A549 (cell line): ENCODE results near the gene TMEM91. TPM values are rescaled to one million over a fixed set of nuclear protein-coding genes. Genes with fewer than 3 reads are reported as not detected.

Experiments used
- ATAC-seq, 2 experiments: fragments of 200-7000 bp in 1 of 2; fragments of >200 bp in 1 of 2; cut with Nextera tagmentation in 1 of 2; cut with Tn5 transposase in 1 of 2; 3 replicates each; pipeline versions ENCODE4 v1.8.0 to v1.9.1; 2018 to 2020; ENCODE audit warnings: mild to moderate bottlenecking in 1 of 2, moderate library complexity in 1 of 2
- CTCF ChIA-PET: fragments of 300-600 bp; sonication (Branson Sonifier 250); formaldehyde crosslinking; extraction: SDS; loops from one replicate; lab custom pipeline; 2021; ENCODE audit warnings: antibody characterized with exemption, inconsistent platforms; lab: Yijun Ruan, JAX
- POLR2A ChIA-PET: fragments of 350-600 bp; formaldehyde crosslinking; extraction: SDS; loops from one replicate; lab custom pipeline; 2021; ENCODE audit warnings: antibody characterized with exemption, inconsistent platforms; lab: Yijun Ruan, JAX
- DNase-seq, 2 experiments: peaks; one replicate each; pipeline versions ENCODE4 v3.0.0 to v3.0.0-alpha.2; 2011 to 2016; ENCODE audit warnings: low read depth in 1 of 2, low spot score in 1 of 2
- FAIRE-seq: peaks from 2 replicates; lab custom pipeline; 2011; peaks lifted over from hg19 to GRCh38; lab: Jason Lieb, UNC
- H3K27ac ChIP-seq, 2 experiments: fragments of >200 bp; sonication (Bioruptor Twin); formaldehyde crosslinking; 3 replicates each; pipeline ENCODE4 v1.5.1; 2016 to 2017
- H3K4me1 ChIP-seq: fragments of >200 bp; sonication (Bioruptor Twin); formaldehyde crosslinking; 3 replicates; pipeline ENCODE4 v1.6.1; 2016
- H3K4me2 ChIP-seq: fragments of >200 bp; sonication (Bioruptor Twin); formaldehyde crosslinking; 3 replicates; pipeline ENCODE4 v1.6.1; 2016
- H3K4me3 ChIP-seq: fragments of >200 bp; sonication (Bioruptor Twin); formaldehyde crosslinking; 3 replicates; pipeline ENCODE4 v1.5.1; 2016
- H3K9me3 ChIP-seq: fragments of >200 bp; sonication (Bioruptor Twin); formaldehyde crosslinking; 3 replicates; pipeline ENCODE4 v1.6.1; 2016
- ATOH8 ChIP-seq: fragments of 250-450 bp; sonication (Bioruptor Pico); IDR thresholded peaks from 2 replicates; pipeline ENCODE4 v1.5.0; 2020; ENCODE audit warnings: low read depth, mild to moderate bottlenecking, moderate library complexity
- BHLHE40 ChIP-seq: IDR thresholded peaks from 2 replicates; pipeline ENCODE4 v1.6.1; 2012; ENCODE audit warnings: low read depth, low read length, inconsistent platforms
- CBX2 ChIP-seq: fragments of 200-600 bp; sonication (generic); IDR thresholded peaks from 2 replicates; pipeline ENCODE4 v1.6.1; 2016; ENCODE audit warnings: low read depth, mild to moderate bottlenecking, borderline replicate concordance
- CTCF ChIP-seq: fragments of >200 bp; sonication (Bioruptor Twin); formaldehyde crosslinking; IDR thresholded peaks from 3 replicates; pipeline ENCODE4 v1.5.1; 2016
- E2F6 ChIP-seq: IDR thresholded peaks from 2 replicates; pipeline ENCODE4 v1.6.1; 2012; ENCODE audit warnings: low read depth, borderline replicate concordance
- EHMT2 ChIP-seq: fragments of 200-600 bp; sonication (generic); IDR thresholded peaks from 2 replicates; pipeline ENCODE4 v1.6.1; 2016; ENCODE audit warnings: antibody characterized with exemption, low read depth, mild to moderate bottlenecking, moderate library complexity
- ESRRA ChIP-seq: fragments of 150-350 bp; IDR thresholded peaks from 2 replicates; pipeline ENCODE4 v1.6.1; 2014; ENCODE audit warnings: mild to moderate bottlenecking, low read length, borderline replicate concordance
- HDAC2 ChIP-seq: fragments of 200-600 bp; sonication (generic); IDR thresholded peaks from 2 replicates; pipeline ENCODE4 v1.6.1; 2016
- JUNB ChIP-seq: fragments of >200 bp; sonication (Bioruptor Twin); formaldehyde crosslinking; IDR thresholded peaks from 2 replicates; pipeline ENCODE4 v1.6.1; 2016
- KDM1A ChIP-seq: fragments of 200-600 bp; sonication (generic); IDR thresholded peaks from 2 replicates; pipeline ENCODE4 v1.6.1; 2016; ENCODE audit warnings: low read depth, mild to moderate bottlenecking
- KDM5A ChIP-seq: fragments of 200-600 bp; sonication (generic); IDR thresholded peaks from 2 replicates; pipeline ENCODE4 v1.6.1; 2016; ENCODE audit warnings: antibody characterized with exemption, mild to moderate bottlenecking
- NFE2L2 ChIP-seq: fragments of 150-350 bp; conservative IDR thresholded peaks from 2 replicates; pipeline ENCODE4 v1.6.1; 2014; ENCODE audit warnings: low read length
- RNF2 ChIP-seq: fragments of 200-600 bp; sonication (generic); IDR thresholded peaks from 2 replicates; pipeline ENCODE4 v1.6.1; 2016; ENCODE audit warnings: low read depth, mild to moderate bottlenecking, antibody characterized with exemption, moderate library complexity, borderline replicate concordance
- SMC3 ChIP-seq: fragments of >200 bp; sonication (Bioruptor Twin); formaldehyde crosslinking; IDR thresholded peaks from 3 replicates; pipeline ENCODE4 v1.6.1; 2018; ENCODE audit warnings: inconsistent platforms
- SREBF2 ChIP-seq: fragments of 450-650 bp; IDR thresholded peaks from 2 replicates; pipeline ENCODE4 v1.6.1; 2014; ENCODE audit warnings: mild to moderate bottlenecking, moderate library complexity
- ZC3H11A ChIP-seq: fragments of 450-650 bp; IDR thresholded peaks from 2 replicates; pipeline ENCODE4 v1.6.1; 2014; ENCODE audit warnings: antibody characterized with exemption, mild to moderate bottlenecking
- ZSCAN20 ChIP-seq: fragments of 250-450 bp; sonication (Bioruptor Pico); IDR thresholded peaks from 2 replicates; pipeline ENCODE4 v1.8.0; 2022; ENCODE audit warnings: mild to moderate bottlenecking, moderate library complexity
- WGBS: methylation state at CpG from one replicate; pipeline ENCODE4 v1.1.6; 2017; ENCODE audit errors: missing lambda C conversion rate; 5-methylcytosine and 5-hydroxymethylcytosine counted together
- polyA plus RNA-seq, 4 experiments: library from polyadenylated mRNA; depleted of rRNA in 3 of 4; stranded (reverse); fragments of >200 nt; fragmentation: RNase III in 1 of 4; extraction: RNeasy Plus Mini Kit Qiagen cat#74134 plus additional on column Dnase treatment in 1 of 4; gene quantifications; 2 replicates in 3 of 4; 3 replicates in 1 of 4; pipeline ENCODE4 v1.2.3, GENCODE V29; 2011 to 2017
- TF ChIP-seq, protein P1 (sequence below): fragments of 150-350 bp; IDR thresholded peaks from 2 replicates; pipeline ENCODE4 v1.6.1; 2014; ENCODE audit warnings: low read depth, mild to moderate bottlenecking, low read length
- TF ChIP-seq, protein P2 (sequence below): fragments of >200 bp; sonication (Bioruptor Twin); formaldehyde crosslinking; IDR thresholded peaks from 3 replicates; pipeline ENCODE4 v1.6.1; 2016
- TF ChIP-seq, protein P3 (sequence below): IDR thresholded peaks from 2 replicates; pipeline ENCODE4 v1.6.1; 2012

TMEM91 gene
- polyA plus RNA-seq, 2 of the 4 experiments (the other 2 are of a cell fraction) = 4.0 to 5.2 TPM

- TF ChIP-seq CTCF (no peak), ZC3H11A (no peak), SREBF2 (no peak), ESRRA (no peak), NFE2L2 (no peak), HDAC2 (no peak)
Measured at GRCh38 chr19:41415154-41415571, 38.8 kb downstream of the TMEM91 start (continued).

- FAIRE-seq = no peak
- CTCF ChIA-PET = interaction anchor here (0.7 to 3.5 kb wide), 7 partner anchors 8 to 147 kb away, joined by 3 to 15 read pairs (median 3); partner anchors contain the start of gene DMAC2
- 91% methylated on average over 12 of the region's 12 CpGs for WGBS
Measured at GRCh38 chr19:41416194-41416674, 39.9 kb downstream of the TMEM91 start.

More at GRCh38 chr19:41416194-41416674, 39.9 kb downstream of the TMEM91 start:
- ATAC-seq = no peak
- no peak overlapping the region for H3K4me3 ChIP-seq
- H3K9me3 ChIP-seq = no peaks in the 10 kb centered on the region
- no peaks in the 10 kb centered on the region for H3K4me1 ChIP-seq
- DNase-seq = no peak
- no peak for TF ChIP-seq RNF2
- no peak for TF ChIP-seq EHMT2
- no peak for TF ChIP-seq ZSCAN20 (CRISPR knock-in tag)
- no peak for TF ChIP-seq E2F6
- TF ChIP-seq, protein P1, sequence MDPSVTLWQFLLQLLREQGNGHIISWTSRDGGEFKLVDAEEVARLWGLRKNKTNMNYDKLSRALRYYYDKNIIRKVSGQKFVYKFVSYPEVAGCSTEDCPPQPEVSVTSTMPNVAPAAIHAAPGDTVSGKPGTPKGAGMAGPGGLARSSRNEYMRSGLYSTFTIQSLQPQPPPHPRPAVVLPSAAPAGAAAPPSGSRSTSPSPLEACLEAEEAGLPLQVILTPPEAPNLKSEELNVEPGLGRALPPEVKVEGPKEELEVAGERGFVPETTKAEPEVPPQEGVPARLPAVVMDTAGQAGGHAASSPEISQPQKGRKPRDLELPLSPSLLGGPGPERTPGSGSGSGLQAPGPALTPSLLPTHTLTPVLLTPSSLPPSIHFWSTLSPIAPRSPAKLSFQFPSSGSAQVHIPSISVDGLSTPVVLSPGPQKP = no peak
- TF ChIP-seq SMC3 = no peak
- TF ChIP-seq KDM5A = no peak
- no peak for TF ChIP-seq JUNB
- TF ChIP-seq NFE2L2 = no peak
- TF ChIP-seq CBX2 = no peak
- TF ChIP-seq, protein P2, sequence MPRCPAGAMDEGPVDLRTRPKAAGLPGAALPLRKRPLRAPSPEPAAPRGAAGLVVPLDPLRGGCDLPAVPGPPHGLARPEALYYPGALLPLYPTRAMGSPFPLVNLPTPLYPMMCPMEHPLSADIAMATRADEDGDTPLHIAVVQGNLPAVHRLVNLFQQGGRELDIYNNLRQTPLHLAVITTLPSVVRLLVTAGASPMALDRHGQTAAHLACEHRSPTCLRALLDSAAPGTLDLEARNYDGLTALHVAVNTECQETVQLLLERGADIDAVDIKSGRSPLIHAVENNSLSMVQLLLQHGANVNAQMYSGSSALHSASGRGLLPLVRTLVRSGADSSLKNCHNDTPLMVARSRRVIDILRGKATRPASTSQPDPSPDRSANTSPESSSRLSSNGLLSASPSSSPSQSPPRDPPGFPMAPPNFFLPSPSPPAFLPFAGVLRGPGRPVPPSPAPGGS = no peak
- TF ChIP-seq, protein P3, sequence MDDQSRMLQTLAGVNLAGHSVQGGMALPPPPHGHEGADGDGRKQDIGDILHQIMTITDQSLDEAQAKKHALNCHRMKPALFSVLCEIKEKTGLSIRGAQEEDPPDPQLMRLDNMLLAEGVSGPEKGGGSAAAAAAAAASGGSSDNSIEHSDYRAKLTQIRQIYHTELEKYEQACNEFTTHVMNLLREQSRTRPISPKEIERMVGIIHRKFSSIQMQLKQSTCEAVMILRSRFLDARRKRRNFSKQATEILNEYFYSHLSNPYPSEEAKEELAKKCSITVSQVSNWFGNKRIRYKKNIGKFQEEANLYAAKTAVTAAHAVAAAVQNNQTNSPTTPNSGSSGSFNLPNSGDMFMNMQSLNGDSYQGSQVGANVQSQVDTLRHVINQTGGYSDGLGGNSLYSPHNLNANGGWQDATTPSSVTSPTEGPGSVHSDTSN = no peak
- TF ChIP-seq KDM1A = no peak
- no peak for TF ChIP-seq ATOH8 (CRISPR knock-in tag)
- TF ChIP-seq CTCF = no peak
- TF ChIP-seq BHLHE40 = no peak
- no peak for TF ChIP-seq HDAC2
- H3K4me2 ChIP-seq = no peak overlapping the region
- no peak overlapping the region for H3K27ac ChIP-seq
- POLR2A ChIA-PET = interaction anchor here (0.6 to 1.4 kb wide), 2 partner anchors 20 to 23 kb away, joined by 3 read pairs; no protein-coding TSS in a partner anchor
